NCI-H226 (cell line): ENCODE measurements around the gene CDSN.

Source experiments
- DNase-seq: peaks from one replicate; pipeline ENCODE4 v3.0.0-alpha.2; 2015

The CDSN gene

DNA sequence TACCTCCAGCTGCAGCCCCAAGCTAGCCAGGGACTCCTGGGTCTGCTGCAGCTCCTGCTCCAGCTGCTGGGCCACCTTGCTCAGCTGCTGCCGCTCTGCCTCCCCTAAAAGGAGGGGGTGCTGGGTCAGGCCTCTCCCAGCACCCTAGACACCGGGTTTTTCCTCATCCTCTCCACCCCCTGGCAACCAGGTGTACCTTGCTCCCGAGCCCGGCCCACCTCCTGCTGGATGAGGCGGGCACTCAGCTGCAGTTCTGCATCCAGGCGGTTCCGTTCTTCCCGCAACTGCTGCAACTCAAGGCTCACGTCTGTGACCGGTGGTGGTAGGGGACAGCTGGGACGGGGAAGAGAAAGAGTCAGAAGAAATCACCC is 24.7 kb upstream of the CDSN start:
- DNase-seq: no peak

DNA sequence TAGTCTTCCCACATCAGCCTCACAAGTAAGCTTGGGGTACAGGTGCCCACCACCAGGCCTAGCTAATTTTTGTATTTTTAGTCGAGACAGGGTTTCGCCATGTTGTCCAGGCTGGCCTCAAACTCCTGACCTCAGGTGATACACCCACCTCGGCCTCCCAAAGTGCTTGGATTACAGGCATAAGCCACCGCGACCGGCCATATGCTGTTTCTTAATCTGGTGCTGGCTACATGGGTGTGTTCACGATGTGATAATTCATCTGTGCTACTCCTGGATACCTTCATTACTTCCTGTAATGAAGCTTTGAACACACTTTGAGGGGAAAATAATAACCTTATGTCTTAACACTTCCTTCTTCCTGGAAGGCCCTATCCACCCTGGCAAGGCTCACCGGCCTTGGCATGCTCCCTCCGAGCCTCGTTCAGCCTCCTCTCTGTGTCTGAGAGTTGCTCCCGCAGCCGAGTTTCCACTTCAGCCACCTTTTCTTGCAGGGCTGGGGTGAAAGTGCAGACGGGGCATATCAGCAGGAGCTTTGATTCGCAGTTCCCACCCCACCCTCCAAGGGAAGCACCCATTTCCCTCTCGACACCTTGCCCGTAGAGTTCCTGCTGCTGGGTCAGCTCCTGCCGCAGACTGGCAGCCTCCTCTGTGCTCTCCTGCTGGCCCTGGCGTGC is 24.2 kb upstream of the CDSN start:
- no peak for DNase-seq

DNA sequence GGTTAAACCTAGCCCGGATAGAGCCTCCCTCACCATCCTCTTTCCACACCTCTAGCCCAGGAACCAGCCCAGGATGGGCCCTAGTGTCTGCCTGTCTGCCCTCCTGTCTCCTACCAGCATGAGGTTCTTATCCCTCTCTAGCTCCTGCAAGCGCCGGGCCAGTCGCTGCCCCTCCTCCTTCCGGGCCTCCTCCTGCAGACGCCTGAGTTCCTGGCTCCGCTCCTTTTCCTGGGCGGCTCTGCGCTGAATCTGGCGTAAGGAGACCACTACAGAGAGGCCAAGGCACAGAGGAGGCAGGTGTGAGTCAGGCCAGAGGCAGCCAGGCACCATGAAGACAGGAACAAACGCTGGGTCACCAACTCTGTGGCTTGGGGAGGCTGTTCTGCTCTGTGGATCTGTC is 22.9 kb upstream of the CDSN start:
- DNase-seq: peak; percentile 24

DNA sequence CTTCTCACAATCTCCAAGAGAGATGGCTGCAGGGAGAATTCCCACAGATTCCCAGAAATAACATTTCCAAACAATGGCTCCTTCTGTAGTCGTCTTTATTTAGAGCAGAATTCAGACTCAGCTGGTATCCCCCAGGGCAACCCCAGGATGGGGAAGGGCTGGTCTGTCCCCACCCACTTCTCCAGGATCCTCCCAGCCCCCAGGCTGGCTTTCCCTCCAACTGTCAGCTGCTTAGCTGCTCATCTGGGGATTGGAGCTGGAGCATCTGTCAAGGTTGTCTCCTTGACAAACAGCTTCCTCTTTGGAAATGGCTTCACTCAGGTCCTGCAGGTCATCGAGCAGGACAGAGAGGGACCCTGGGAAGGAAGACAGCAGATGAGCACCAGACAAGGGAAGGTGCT is 22.1 kb upstream of the CDSN start:
- no peak for DNase-seq

DNA sequence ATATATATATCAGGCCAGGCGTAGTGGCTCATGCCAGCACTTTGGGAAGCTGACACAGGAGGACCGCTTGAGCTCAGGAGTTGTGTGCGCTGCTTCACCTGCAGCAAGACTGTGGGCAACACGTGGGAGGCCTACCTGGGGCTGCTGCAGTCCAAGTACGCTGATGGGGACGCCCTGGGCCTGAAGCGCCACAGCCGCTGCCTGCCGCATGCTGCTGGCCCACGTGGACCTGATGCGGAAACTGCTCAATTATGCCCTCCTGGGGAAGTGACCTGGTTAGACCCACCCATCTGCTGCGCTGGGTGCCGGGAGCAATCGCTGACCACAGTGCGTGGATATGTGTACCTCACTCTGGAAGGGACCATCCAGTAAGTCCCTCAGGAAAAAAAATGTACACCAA is 20.4 kb upstream of the CDSN start:
- no peak for DNase-seq

DNA sequence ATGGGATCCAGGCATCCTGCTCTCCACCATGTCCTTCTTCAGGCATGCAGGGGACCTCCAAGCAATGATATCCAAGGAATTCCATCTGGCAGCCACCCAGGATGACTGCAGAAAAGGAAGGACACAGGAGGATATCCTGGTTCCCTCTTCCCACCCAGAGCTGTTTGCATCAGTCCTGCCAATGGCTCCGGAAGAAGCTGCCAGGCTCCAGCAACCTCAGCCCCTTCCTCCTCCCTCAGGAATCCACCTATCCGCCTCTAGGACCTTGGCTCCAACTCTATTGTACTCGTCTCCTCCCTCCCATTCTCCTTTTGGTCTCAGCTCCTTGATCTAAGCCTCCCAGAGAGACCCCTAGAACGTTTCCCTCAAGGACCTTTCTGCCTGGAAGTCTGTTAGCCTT is 19.4 kb upstream of the CDSN start:
- peak; percentile 73 for DNase-seq

DNA sequence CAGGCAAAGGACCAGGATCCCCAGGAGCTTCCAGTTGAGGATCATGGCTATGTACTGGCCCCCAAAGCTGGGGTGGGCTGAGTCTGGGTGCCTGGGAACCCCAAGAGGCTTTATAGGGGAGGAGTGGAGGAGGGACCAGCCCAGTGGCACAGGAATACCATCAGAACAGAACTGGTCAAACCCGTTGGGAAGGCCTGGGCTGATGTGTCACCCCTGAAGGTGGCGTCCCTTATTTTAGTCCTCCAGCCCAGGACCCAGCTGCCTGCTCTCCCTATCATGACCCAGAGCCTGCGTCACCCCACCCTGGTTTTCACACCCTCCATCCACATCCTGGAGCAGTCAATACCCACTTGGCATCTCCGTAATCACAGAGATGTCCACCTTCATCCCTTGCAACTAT is 18.7 kb upstream of the CDSN start, which contains the start of gene PSORS1C2:
TSS of gene PSORS1C2 (minus strand) at position 85 of the 400 bp plus-strand sequence. CDS start at position 45, 40 bp downstream.
- DNase-seq: no peak

DNA sequence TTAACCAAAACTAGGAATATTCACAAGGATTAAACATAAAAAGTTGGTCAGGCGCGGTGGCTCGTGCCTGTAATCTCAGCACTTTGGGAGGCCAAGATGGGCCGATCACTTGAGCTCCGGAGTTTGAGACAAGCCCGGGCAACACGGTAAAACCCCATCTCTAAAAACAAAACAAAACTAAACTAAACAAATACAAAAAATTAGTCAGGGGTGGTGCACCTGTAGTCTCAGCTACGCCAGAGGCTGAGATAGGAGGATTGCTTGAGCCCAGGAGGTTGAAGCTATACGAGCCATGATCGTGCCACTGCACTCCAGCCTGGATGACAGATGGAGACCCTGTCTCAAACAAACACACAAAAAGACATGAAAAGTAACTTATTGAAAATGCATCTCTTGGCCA is 15.5 kb upstream of the CDSN start:
- no peak for DNase-seq

DNA sequence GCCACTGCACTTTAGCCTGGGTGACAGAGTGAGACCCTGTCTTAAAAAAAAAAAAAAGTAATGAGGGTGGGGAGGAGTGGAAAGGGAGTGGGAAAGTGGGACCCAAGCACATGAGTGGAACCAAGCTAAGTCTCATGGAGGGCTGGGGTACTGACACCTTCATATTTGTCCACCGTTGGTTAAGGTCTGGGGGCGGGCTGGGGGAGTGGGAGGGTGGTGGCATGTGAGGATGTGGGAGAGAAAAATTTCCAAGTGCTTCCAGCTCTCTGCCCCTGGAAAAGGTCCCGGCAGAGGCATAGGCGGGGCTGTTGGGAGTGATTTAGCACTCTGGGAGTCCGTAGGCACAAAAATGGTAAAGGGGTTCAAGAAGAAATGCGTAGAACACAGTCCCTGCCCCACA is 12.6 kb upstream of the CDSN start:
- DNase-seq: no peak

DNA sequence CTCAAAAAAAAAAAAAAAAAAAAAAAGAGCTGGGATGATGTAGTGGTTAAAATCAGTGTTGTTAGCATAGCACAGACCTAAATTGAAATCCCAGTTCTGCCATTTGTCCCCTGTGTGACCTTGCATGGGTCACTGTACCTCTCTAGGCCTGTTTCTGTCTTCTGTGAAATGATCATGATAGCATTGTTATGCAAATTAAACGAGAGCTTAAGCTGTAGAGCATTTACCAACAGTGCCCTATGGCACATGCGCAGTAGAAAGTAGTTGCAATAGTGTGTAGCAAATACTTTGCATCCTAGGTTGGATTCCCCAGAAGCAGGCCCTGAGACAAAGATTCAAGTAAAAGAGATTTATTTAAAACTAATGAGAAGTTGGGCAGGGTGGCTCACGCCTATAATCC is 11.3 kb upstream of the CDSN start:
- no peak for DNase-seq

DNA sequence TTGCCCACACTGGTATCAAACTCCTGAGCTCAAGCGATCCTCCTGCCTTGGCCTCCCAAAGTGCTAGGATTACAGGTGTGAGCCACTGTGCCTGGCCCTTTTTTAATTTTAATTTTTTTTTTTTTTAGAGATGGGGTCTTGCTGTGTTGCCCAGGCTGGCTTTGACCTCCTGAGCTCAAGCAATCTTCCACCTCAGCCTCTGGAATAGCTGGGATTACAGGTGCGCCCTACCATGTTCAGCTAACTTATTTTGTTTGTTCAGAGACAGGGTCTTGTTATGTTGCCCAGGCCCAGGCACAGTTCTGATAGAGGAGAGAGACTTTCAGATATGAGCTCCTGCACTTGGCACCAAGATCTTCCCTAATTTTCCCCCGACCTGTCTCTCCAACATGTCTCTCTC is 10.5 kb upstream of the CDSN start:
- no peak for DNase-seq

DNA sequence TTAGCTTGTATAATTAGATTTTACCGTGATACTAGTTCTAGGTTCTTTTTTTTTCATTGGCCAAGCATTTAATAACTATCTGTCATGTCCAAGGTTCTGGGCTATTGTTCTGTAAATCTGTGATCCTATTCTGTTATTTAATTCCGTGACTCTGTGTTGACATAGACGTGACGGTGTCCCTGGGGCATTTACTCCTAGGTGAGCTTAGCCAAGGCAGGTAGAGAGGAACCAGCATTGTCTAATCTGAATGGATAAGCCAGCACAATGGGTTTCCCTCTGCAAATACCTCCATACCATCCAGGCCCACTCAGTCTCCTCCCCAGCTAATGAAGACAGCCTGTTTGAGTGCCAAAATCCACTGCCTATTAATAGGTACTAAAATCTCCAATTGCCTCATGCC is 8.9 kb upstream of the CDSN start:
- no peak for DNase-seq

DNA sequence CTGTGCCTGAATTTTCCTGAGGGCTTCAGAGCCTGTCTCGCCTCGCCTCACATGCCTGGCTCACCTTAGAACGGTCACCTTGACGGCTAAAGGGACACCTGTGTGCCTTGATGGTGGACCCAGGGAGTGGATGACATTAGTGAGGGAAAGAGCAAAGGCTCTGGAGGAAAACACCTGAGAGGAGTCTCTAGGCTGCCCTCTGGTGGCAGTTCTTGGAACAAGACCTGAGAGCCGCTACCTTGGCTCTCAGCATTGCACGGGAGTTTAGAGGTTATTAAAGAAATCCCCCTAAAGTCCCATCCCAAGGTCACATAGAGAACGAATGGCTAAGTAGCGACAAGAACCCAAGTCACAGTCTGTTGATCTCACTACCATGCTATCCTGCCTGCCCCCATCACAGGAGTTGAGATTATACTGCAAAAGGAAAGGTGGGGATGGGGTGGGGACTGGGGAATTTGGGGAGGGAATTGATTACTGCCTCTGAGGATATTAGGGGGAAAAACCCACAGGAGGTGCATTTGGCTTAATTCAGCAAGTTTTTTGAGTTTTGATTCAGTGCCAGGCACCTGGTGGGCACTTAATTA is 7.9 kb upstream of the CDSN start:
- peak; percentile 44 for DNase-seq

DNA sequence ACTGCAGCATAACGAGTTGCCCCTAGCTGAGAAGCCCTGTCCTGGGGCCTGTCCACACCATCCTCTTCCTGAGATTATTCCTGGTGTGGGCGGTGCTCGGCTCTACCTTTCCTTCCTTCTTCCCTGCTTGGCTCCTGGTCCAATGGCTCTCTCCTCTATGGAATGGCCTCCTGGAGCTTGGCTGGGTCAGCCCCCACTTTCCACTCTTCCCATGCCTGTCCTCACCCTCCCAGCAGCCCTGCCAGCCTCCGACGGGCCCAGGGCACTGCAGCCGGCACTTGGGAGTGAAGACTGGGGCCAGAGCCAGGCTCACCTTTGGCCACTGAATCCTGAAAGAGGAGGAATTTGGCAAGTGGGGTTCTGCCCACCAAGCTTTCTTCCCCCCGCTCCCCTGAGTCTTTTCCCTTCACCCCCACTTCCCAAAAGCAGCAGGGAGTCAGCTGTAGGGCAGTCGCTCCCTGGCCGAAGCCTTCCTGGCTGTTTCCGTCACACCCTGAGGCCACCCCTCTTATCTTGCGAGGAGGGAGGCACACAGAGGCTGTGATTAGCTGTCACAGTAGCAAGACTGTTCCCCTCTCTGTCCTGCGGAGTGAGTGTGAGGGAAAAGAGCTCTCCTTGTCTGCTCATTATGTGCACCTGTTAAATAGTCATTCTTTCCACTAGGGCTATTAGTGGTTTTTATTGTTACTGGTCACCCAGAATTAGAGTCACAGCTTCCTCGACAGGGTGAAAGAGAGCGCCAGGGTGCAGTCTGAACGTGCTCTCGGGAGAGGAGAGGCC is 6.3 kb upstream of the CDSN start:
- peak; percentile 15 for DNase-seq

DNA sequence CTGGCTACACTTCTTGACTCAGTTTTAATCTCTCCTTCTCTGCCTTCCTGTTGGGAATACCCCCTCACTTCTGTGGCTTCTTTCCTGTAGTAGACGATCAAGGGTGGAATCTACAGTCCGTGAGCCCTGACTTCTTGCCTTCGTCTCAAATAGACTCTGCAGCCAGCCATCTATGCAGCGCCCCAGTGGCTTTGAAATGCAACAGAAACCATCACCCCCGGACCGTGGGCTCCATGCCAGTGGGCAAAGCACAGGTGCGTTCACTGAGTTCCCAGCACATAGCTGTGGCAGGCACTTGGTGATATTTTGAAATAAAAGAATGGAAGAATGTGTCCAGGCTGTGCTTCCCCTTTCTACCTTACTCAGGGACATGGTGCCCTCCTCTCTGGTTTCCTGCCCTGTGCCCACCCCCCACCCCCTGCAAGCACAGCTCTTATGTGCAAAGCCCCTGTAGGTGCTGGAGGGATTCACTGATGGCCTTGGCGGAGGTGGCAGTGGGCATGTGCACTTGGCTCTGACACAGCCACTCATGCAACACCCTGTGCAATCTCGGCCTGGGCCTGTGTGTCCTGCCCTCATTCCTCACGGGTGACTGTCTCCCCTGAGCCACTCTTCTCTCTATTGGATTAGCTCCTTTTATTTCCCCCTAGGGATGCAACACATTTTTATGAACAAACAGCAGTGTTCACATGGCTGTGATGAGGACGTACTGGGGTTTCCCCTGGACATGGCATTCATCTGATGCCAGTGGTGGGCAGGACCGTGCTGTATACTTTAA is 5.5 kb upstream of the CDSN start:
- DNase-seq: peak; percentile 56

DNA sequence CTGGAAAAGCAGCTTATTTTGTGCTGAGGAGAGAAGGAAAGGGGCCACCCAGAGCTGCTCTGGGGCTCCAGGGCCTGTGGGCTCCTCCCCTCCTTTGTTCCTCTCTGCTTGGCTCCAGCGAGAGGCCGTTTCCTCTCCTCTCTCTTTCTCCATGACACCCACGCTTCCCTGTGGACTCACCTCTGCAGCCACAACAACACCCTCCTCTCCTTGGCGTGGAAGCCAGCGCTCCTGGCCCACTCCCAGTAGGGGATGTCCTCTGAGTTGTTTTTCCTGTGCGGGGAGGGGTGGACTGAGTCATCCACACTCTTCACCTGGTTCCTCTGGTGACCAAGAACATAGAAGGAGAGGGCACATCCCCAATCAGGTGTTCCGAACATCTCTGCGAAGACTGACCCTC is 4.9 kb upstream of the CDSN start:
- peak; percentile 45 for DNase-seq

DNA sequence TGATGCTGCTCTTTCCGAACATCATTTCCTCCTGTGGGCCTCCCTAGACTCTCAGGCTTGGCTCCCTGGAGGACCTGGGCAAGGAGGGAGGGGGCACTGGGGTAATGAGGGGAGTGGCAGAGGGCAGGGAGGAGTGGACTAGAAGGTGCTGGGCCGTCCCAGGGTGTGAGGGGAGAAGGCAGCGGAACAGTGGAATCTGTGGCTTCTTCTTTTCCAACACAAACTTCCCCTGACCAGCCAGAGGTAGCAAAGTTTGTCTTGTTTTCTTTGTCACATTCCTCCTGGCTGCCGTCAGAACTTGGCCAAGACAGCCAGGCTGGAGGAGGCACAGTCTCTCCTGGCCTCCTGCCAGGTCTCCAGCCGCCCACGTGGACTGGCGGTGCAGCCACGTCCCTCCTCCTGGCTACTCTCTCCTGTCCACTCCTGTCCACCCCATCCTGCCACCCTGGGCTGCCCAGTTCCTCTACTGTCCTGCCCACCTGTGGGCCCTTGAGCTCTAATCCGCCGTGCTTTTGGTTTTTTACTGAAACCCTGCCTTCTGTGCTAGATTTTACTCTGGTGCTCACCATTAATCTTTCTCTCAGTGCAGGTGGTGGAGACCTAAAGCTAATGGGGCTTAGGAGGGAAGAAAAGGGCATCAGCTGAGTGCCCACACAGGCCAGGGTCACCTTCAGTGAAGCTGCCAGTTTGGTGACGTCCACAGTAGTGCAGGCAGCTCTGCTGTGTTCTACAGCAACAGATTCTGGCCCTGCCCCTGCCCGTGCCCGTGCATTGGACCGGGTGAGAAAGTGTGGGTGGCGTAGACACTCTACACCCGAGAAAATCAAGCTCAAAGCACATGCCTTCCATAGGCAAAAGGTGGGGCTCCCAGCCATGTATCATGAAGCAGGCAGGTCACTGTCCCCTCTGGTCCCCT is 2.8 kb upstream of the CDSN start:
- peak; percentile 95 for DNase-seq

DNA sequence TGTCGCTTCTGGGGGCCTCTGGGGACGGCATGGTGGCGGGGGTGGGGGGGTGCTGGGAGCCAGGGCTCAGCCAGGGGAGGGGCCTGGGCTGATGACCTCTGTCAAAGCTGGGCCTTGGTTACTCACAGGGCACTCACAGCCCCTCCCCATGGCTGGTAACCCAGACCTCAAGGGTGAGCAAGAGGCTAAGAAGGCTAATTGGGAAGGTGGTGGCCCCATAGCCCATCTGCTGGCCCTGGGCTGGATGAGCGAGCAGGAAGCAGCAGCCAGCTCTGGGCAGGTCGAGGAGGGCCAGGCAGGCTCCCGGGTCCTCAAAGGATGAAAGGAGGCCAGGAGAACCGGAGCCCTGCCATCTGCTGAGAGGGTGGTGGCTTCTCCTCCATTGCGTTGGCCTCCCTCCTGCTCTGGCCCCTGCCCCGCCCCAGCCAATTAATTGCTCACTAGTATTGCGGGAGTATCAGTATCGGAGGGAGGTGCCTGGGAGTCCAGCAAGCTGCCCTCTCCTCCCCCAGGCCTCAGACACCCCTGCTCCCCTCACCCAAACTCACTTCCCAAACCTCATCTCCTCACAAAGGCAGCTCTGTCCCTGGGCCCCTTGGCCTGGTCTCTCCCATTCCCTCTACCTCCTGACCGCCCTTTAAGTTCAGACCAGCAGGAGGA is 1.0 kb upstream of the CDSN start:
- DNase-seq: no peak

DNA sequence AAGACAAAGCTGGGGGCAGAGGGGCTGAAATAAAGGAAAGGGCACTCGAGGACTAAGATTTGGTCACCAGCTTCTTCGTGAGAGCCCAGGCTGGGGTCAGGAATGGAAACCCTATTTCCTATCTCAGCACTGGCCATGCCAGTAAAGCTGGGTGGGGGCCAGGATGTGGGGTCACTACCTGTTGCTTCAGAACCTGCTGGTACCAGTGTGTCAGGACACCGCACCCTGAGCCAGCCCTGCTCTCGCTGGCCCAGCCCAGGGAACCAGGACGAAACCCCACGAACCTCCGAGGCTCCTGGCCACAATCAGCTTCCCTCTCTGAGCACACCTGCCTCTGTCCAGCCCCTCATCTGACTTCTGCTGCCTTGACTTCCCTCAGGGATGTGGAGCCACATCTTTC is 2.1 kb downstream of the CDSN start:
- no peak for DNase-seq

DNA sequence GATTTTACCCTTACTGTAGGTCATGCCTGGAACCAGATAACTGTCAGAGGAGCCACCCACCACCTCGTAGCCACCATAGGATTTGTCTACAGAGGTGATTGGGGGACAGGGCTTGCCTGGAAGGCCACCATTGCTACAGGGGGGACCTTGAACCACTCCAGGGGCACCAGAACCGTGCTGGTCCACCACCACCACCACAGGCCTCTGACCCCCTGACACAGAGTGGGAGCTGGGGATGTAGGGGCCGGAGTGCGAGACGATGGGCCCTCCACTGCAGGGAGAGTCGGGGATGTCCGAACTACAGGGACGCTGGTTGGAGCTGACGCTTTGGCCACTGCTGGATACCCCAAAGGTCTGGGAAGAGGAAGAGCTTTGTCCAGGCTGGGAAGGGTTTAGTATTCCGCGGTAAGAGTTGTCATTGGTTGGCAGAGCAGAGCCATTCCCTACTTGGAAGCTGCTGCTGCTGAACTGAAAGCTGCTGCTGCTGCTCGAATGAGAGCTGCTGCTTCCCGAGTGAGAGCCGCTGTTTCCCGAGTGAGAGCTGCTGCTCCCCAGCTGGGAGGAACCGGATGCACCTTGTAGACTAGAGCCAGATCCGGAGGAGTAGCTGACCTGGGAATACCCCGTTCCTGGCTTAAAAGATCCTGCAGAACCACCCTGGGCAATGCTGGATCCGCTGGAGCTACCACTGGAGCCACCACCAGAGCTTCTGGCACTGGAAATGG is 3.4 kb downstream of the CDSN start:
- no peak for DNase-seq

DNA sequence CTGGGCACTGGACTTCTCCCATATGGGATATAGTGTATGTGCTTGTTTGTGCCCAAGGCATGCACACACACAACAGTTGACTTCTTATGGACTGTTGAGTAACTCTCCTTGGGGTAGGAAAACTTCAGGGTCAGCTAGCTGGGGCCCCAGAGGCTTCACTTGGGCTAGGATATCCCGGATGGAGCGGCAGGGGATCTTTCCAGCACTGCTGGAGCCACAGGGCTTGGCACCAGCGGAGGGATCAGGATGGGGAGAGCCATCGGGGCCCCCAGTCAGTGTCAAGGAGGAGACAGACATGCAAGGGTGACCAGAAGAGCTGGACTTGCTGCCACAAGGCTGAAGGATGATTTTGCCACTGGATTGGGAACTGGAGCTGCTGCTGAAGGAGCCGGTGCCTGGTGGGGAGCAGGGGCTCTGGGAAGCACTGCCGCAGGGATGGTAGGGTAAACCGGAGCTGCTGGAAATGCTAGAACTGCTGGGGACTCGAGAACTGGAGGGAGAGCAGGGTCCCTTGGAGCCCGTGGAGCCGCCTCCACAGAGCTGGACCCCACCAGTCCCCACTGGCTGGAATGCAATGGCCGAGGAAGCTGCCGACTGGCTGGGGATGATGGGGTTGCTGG is 4.2 kb downstream of the CDSN start:
- no peak for DNase-seq
